ENCODE measurements around the gene PPIL6.
"Not testable (repeated sequence)": the region's sequence is repeated elsewhere in the genome, so short reads cannot be mapped to it uniquely, and the experiment has no call there.

PPIL6 gene

DNA sequence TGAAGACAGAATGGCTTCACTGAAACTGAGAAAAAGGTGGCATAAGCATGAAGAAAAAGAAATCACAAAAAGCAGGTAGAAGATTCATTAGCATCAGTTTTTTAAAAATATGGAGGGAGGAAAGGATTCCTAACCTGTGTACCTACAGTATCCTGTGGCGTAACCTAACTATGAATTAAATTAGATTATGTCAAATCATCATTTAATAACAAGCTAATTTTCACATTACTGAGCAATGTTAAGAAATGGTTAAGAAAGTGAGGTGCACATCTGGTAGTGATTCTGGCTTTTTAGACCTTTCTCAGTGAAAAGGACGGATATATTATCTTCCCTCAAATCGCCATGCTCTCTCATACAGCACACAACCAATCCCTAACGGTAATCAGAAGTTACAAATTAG lies 70.7 kb downstream of the PPIL6 start:
- Histone ChIP-seq H3K27me3 (ENCODE audit: control insufficient read depth, insufficient read depth, low read length) (no peaks in the 10 kb centered on the region), H3K4me2 (ENCODE audit: low read length) (no peak overlapping the region), H3K4me1 (ENCODE audit: control insufficient read depth, insufficient read depth, low read length) (peaks cover 13% of the 10 kb centered on the region), H3K9ac (ENCODE audit: low read depth, low read length) (no peak overlapping the region), H3K9me3 (replicated peaks; ENCODE audit: low read length) (no peaks in the 10 kb centered on the region), H3K36me3 (ENCODE audit: insufficient read depth, low read length) (peaks cover 82% of the 10 kb centered on the region), H3K4me3 (ENCODE audit: low read length) (no peak overlapping the region)

DNA sequence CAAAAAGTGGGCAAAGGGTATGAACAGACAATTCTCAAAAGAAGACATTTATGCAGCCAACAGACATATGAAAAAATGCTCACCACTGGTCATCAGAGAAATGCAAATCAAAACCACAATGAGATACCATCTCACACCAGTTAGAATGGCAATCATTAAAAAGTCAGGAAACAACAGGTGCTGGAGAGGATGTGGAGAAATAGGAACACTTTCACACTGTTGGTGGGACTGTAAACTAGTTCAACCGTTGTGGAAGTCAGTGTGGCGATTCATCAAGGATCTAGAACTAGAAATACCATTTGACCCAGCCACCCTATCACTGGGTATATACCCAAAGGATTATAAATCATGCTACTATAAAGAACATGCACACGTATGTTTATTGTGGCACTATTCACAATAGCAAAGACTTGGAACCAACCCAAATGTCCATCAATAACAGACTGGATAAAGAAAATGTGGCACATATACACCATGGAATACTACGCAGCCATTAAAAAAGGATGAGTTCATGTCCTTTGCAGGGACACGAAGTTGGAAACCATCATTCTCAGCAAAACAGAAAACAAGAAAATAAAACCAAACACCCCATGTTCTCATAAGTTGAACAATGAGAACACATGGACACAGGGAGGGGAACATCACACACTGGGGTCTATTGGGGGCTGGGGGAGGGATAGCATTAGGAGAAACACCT lies 75.9 kb downstream of the PPIL6 start:
- not testable (repeated sequence) for H3K27me3 ChIP-seq (ENCODE audit: control insufficient read depth, insufficient read depth, low read length); H3K4me1 ChIP-seq (ENCODE audit: control insufficient read depth, insufficient read depth, low read length); H3K9ac ChIP-seq (ENCODE audit: low read depth, low read length); H3K9me3 ChIP-seq (replicated peaks; ENCODE audit: low read length); H3K4me2 ChIP-seq (ENCODE audit: low read length); H3K4me3 ChIP-seq (ENCODE audit: low read length)
- H3K36me3 ChIP-seq (ENCODE audit: insufficient read depth, low read length), result peaks cover 61% of the 10 kb centered on the region

- H3K36me3 ChIP-seq (ENCODE audit: insufficient read depth, low read length), result peaks cover 55% of the 10 kb centered on the region
These were observed 76.7 kb downstream of the PPIL6 start for GRCh38 chr6:109363753-109364152.

GRCh38 chr6:109362102-109362884 lies 78.1 kb downstream of the PPIL6 start:
- H3K9ac ChIP-seq (ENCODE audit: low read depth, low read length), result no peak overlapping the region
- no peak overlapping the region for H3K4me3 ChIP-seq (ENCODE audit: low read length)
- peaks cover 53% of the 10 kb centered on the region for H3K36me3 ChIP-seq (ENCODE audit: insufficient read depth, low read length)
- no peaks in the 10 kb centered on the region for H3K4me1 ChIP-seq (ENCODE audit: control insufficient read depth, insufficient read depth, low read length)
- no peak overlapping the region for H3K4me2 ChIP-seq (ENCODE audit: low read length)
- H3K27me3 ChIP-seq (ENCODE audit: control insufficient read depth, insufficient read depth, low read length), result no peaks in the 10 kb centered on the region
- H3K9me3 ChIP-seq (replicated peaks; ENCODE audit: low read length), result no peaks in the 10 kb centered on the region

More at GRCh38 chr6:109363753-109364152, 76.7 kb downstream of the PPIL6 start:
- Histone ChIP-seq H3K4me2 (ENCODE audit: low read length) (no peak overlapping the region), H3K9ac (ENCODE audit: low read depth, low read length) (no peak overlapping the region), H3K27me3 (ENCODE audit: control insufficient read depth, insufficient read depth, low read length) (no peaks in the 10 kb centered on the region), H3K9me3 (replicated peaks; ENCODE audit: low read length) (no peaks in the 10 kb centered on the region), H3K4me3 (ENCODE audit: low read length) (no peak overlapping the region), H3K4me1 (ENCODE audit: control insufficient read depth, insufficient read depth, low read length) (no peaks in the 10 kb centered on the region)

GRCh38 chr6:109360791-109361190 lies 79.6 kb downstream of the PPIL6 start:
- Histone ChIP-seq H3K36me3 (ENCODE audit: insufficient read depth, low read length) (peaks cover 51% of the 10 kb centered on the region), H3K9me3 (replicated peaks; ENCODE audit: low read length) (no peaks in the 10 kb centered on the region), H3K4me3 (ENCODE audit: low read length) (no peak overlapping the region)

DNA sequence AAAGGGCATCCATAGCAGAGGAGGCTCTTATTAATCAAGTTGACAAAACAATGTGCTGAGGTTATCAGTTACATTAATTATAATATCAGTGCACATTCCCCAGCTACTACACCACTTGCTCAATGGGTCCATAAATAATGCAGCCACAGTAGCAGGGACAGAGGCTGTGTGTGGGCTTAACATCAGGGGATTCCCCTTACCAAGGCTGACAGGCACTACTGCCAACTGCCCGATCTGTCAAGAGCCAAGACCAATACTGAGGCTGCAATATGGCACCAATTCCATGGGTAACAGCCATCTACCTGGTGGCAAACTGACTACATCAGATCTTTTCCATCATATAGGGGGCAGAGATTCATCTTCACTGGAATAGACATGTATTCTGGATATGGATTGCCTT lies 80.1 kb downstream of the PPIL6 start:
- H3K9ac ChIP-seq (ENCODE audit: low read depth, low read length), result no peak overlapping the region
- no peak overlapping the region for H3K4me2 ChIP-seq (ENCODE audit: low read length)
- H3K4me1 ChIP-seq (ENCODE audit: control insufficient read depth, insufficient read depth, low read length), result no peaks in the 10 kb centered on the region
- no peaks in the 10 kb centered on the region for H3K27me3 ChIP-seq (ENCODE audit: control insufficient read depth, insufficient read depth, low read length)
- no peaks in the 10 kb centered on the region for H3K9me3 ChIP-seq (replicated peaks; ENCODE audit: low read length)
- H3K4me3 ChIP-seq (ENCODE audit: low read length), result no peak overlapping the region
- peaks cover 51% of the 10 kb centered on the region for H3K36me3 ChIP-seq (ENCODE audit: insufficient read depth, low read length)

More at GRCh38 chr6:109360791-109361190, 79.6 kb downstream of the PPIL6 start:
- H3K27me3 ChIP-seq (ENCODE audit: control insufficient read depth, insufficient read depth, low read length), result no peaks in the 10 kb centered on the region
- no peak overlapping the region for H3K4me2 ChIP-seq (ENCODE audit: low read length)
- no peaks in the 10 kb centered on the region for H3K4me1 ChIP-seq (ENCODE audit: control insufficient read depth, insufficient read depth, low read length)
- no peak overlapping the region for H3K9ac ChIP-seq (ENCODE audit: low read depth, low read length)

- Histone ChIP-seq H3K36me3 (ENCODE audit: insufficient read depth, low read length) (peaks cover 56% of the 10 kb centered on the region), H3K27me3 (ENCODE audit: control insufficient read depth, insufficient read depth, low read length) (no peaks in the 10 kb centered on the region), H3K9me3 (replicated peaks; ENCODE audit: low read length) (no peaks in the 10 kb centered on the region), H3K4me1 (ENCODE audit: control insufficient read depth, insufficient read depth, low read length) (no peaks in the 10 kb centered on the region), H3K9ac (ENCODE audit: low read depth, low read length) (no peak overlapping the region), H3K4me2 (ENCODE audit: low read length) (no peak overlapping the region), H3K4me3 (ENCODE audit: low read length) (no peak overlapping the region)
These were observed 81.2 kb downstream of the PPIL6 start for GRCh38 chr6:109359248-109359647.

DNA sequence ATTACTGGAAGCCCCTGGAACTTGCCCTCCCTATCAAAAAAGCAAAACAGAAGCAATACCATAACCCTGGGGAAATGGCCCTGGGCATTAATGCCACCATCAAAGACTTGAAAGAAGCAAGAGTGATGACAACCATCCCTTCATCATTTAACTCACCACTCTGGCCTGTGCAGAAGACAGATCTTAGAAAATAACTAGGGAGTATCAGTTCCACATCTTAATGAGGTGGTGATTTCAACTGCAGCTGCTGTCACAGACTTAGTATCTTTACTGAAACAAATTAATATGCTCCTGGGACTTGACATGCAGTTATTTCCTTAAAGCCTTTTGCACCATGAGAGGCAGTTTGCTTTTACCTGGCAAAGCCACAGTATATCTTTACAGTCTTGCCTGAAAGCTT lies 82.2 kb downstream of the PPIL6 start:
- no peaks in the 10 kb centered on the region for H3K9me3 ChIP-seq (replicated peaks; ENCODE audit: low read length)
- H3K27me3 ChIP-seq (ENCODE audit: control insufficient read depth, insufficient read depth, low read length), result no peaks in the 10 kb centered on the region
- H3K4me2 ChIP-seq (ENCODE audit: low read length), result no peak overlapping the region
- no peak overlapping the region for H3K9ac ChIP-seq (ENCODE audit: low read depth, low read length)
- H3K36me3 ChIP-seq (ENCODE audit: insufficient read depth, low read length), result peaks cover 62% of the 10 kb centered on the region
- H3K4me1 ChIP-seq (ENCODE audit: control insufficient read depth, insufficient read depth, low read length), result no peaks in the 10 kb centered on the region
- no peak overlapping the region for H3K4me3 ChIP-seq (ENCODE audit: low read length)

GRCh38 chr6:109356237-109356636 lies 84.2 kb downstream of the PPIL6 start:
- H3K36me3 ChIP-seq (ENCODE audit: insufficient read depth, low read length), result peaks cover 50% of the 10 kb centered on the region

GRCh38 chr6:109351231-109352130 lies 88.9 kb downstream of the PPIL6 start:
- peak overlapping the region; percentile 2 for H3K4me2 ChIP-seq (ENCODE audit: low read length)
- H3K36me3 ChIP-seq (ENCODE audit: insufficient read depth, low read length), result peaks cover 17% of the 10 kb centered on the region
- no peaks in the 10 kb centered on the region for H3K9me3 ChIP-seq (replicated peaks; ENCODE audit: low read length)
- H3K9ac ChIP-seq (ENCODE audit: low read depth, low read length), result no peak overlapping the region
- no peaks in the 10 kb centered on the region for H3K27me3 ChIP-seq (ENCODE audit: control insufficient read depth, insufficient read depth, low read length)
- peaks cover 15% of the 10 kb centered on the region for H3K4me1 ChIP-seq (ENCODE audit: control insufficient read depth, insufficient read depth, low read length)
- H3K4me3 ChIP-seq (ENCODE audit: low read length), result no peak overlapping the region

More at GRCh38 chr6:109356237-109356636, 84.2 kb downstream of the PPIL6 start:
- Histone ChIP-seq H3K9me3 (replicated peaks; ENCODE audit: low read length) (no peaks in the 10 kb centered on the region), H3K4me1 (ENCODE audit: control insufficient read depth, insufficient read depth, low read length) (peaks cover 10% of the 10 kb centered on the region), H3K9ac (ENCODE audit: low read depth, low read length) (no peak overlapping the region), H3K4me3 (ENCODE audit: low read length) (no peak overlapping the region), H3K4me2 (ENCODE audit: low read length) (no peak overlapping the region), H3K27me3 (ENCODE audit: control insufficient read depth, insufficient read depth, low read length) (no peaks in the 10 kb centered on the region)

DNA sequence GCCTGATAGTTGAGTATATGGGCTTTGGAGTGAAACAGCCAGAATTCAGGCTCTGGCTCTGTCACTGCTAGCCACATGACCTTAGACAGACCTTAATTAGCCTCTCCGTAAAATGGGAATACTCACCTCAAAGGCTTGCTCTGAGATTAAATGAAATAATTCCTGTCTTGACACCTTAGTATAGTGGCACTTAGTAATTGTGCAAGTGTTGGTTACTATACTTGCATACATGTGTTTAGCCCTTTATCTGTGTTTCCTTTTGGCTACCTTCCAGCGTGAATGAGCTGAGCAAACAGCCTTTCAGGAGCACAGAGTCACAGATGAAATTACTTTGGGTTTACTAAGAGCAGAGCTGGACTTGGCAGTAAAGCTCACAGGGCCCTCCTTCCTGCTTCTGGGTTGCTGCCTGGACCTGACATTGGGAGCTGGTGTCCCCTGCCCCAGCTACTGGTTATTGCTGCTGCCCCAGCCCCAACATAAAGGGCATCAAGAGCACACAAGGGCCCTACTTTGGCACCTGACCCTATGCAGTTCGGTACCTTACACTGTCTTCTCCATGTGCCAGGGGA lies 90.9 kb downstream of the PPIL6 start:
- Histone ChIP-seq H3K4me2 (ENCODE audit: low read length) (no peak overlapping the region), H3K36me3 (ENCODE audit: insufficient read depth, low read length) (peaks cover 9% of the 10 kb centered on the region), H3K27me3 (ENCODE audit: control insufficient read depth, insufficient read depth, low read length) (no peaks in the 10 kb centered on the region), H3K9me3 (replicated peaks; ENCODE audit: low read length) (no peaks in the 10 kb centered on the region), H3K4me1 (ENCODE audit: control insufficient read depth, insufficient read depth, low read length) (peaks cover 15% of the 10 kb centered on the region), H3K4me3 (ENCODE audit: low read length) (no peak overlapping the region), H3K9ac (ENCODE audit: low read depth, low read length) (no peak overlapping the region)

Data from skeletal muscle satellite cell (primary cell).